Natural killer cell (primary cell): ENCODE data around the gene ZSWIM4. TPM values are rescaled to one million over a fixed set of nuclear protein-coding genes. Genes with fewer than 3 reads are reported as not detected.

Experiments
- ATAC-seq, 3 donors: fragments of 150-1000 bp in 2 of 3; fragments of 200-7000 bp in 1 of 3; cut with Tn5 transposase; 1 replicate in 1 of 3; 2 replicates in 2 of 3; pipeline ENCODE4 v1.10.0; 2021; ENCODE audit warnings: mild to moderate bottlenecking in 2 of 3, moderate library complexity in 2 of 3
- DNase-seq, 2 donors: peaks; one replicate each; pipeline versions ENCODE4 v3.0.0 to v3.0.0-alpha.2; 2013 to 2021; ENCODE audit warnings: mixed read lengths in 1 of 2
- H3K27ac ChIP-seq: one replicate; pipeline ENCODE4 v1.5.1; 2013; ENCODE audit warnings: mild to moderate bottlenecking, low read length
- H3K27me3 ChIP-seq: one replicate; pipeline ENCODE4 v1.6.1; 2013; ENCODE audit warnings: low read length; ENCODE audit not compliant: control insufficient read depth, insufficient read depth
- H3K36me3 ChIP-seq: one replicate; pipeline ENCODE4 v1.6.1; 2013; ENCODE audit warnings: low read length; ENCODE audit not compliant: control insufficient read depth, insufficient read depth
- H3K4me1 ChIP-seq: one replicate; pipeline ENCODE4 v1.6.1; 2013; ENCODE audit warnings: low read length; ENCODE audit not compliant: control insufficient read depth, insufficient read depth
- H3K4me3 ChIP-seq: one replicate; pipeline ENCODE4 v1.5.1; 2013; ENCODE audit warnings: low read length
- H3K9me3 ChIP-seq: one replicate; pipeline ENCODE4 v1.6.1; 2013; ENCODE audit warnings: low read length; ENCODE audit not compliant: control insufficient read depth, insufficient read depth
- H3K27ac Mint-ChIP-seq, 2 donors: one replicate each; pipeline ENCODE4 v1.8.0; 2022; ENCODE audit warnings: mild to moderate bottlenecking in 2 of 2, mixed read lengths in 2 of 2, moderate library complexity in 1 of 2
- H3K27me3 Mint-ChIP-seq, 2 donors: one replicate each; pipeline ENCODE4 v1.8.0; 2022; ENCODE audit warnings: low read depth in 2 of 2, mixed read lengths in 2 of 2
- H3K36me3 Mint-ChIP-seq: one replicate; pipeline ENCODE4 v1.8.0; 2022; ENCODE audit warnings: mixed read lengths
- H3K4me1 Mint-ChIP-seq, 2 donors: one replicate each; pipeline ENCODE4 v1.8.0; 2022; ENCODE audit warnings: mixed read lengths in 2 of 2
- H3K4me3 Mint-ChIP-seq: one replicate; pipeline ENCODE4 v1.8.0; 2022; ENCODE audit warnings: mild to moderate bottlenecking, moderate library complexity, mixed read lengths
- H3K9me3 Mint-ChIP-seq, 2 donors: one replicate each; pipeline ENCODE4 v1.8.0; 2022; ENCODE audit warnings: mixed read lengths in 2 of 2
- CTCF ChIP-seq: fragments of 200-600 bp; IDR thresholded peaks from one replicate; pipeline ENCODE4 v1.8.0; 2022; ENCODE audit warnings: antibody characterized with exemption
- WGBS: methylation state at CpG from one replicate; pipeline ENCODE4 v1.1.7; 2013; ENCODE audit warnings: missing lambda C conversion rate; ENCODE audit not compliant: insufficient coverage; 5-methylcytosine and 5-hydroxymethylcytosine counted together
- intact Hi-C: fragments of 100-400 bp; cut with micrococcal nuclease; formaldehyde crosslinking; loops from one replicate; pipeline ENCODE4 v1.14.2; 2022
- total RNA-seq, 4 donors: library from RNA; stranded (reverse); fragments of 120-200 nt in 1 of 4; gene quantifications; one replicate each; pipeline versions ENCODE4 v1.2.3 to v1.2.4, GENCODE V29; 2013 to 2022

Gene ZSWIM4
- total RNA-seq, 3 donors from 2014 or later (not counting 1 experiment from before 2014, with no cell fraction given) = 5.8 to 5.9 (median 5.9) TPM

GRCh38 chr19:13839938-13840304 is 44.7 kb downstream of the ZSWIM4 start:
- intact Hi-C loops = loop anchor here (1.0 to 2.0 kb wide), 2 partner anchors 7 to 23 kb away; no protein-coding TSS in a partner anchor
- TF ChIP-seq CTCF = no peak
- Mint-ChIP-seq H3K4me3 (peak overlapping the region; percentile 93), H3K27me3 (no peaks in the 10 kb centered on the region), H3K9me3 (no peaks in the 10 kb centered on the region), H3K4me1 (peaks cover 48 to 75% of the 10 kb centered on the region in 2 donors), H3K36me3 (no peaks in the 10 kb centered on the region), H3K27ac (peak overlapping the region; percentile 99 to 100)
- Histone ChIP-seq H3K27me3 (no peaks in the 10 kb centered on the region), H3K36me3 (peaks cover 6% of the 10 kb centered on the region), H3K4me3 (peak overlapping the region; percentile 69), H3K9me3 (no peaks in the 10 kb centered on the region), H3K4me1 (peaks cover 89% of the 10 kb centered on the region), H3K27ac (peak overlapping the region; percentile 94)
- no peak for DNase-seq
- 1% methylated on average over 6 of the region's 6 CpGs for WGBS
- ATAC-seq = peak in 1 of 3 donors; percentile 11

- 20% methylated on average over 19 of the region's 23 CpGs for WGBS
- Histone ChIP-seq H3K27ac (peak overlapping the region; percentile 94), H3K36me3 (peaks cover 6% of the 10 kb centered on the region), H3K27me3 (no peaks in the 10 kb centered on the region), H3K4me3 (peak overlapping the region; percentile 69), H3K9me3 (no peaks in the 10 kb centered on the region), H3K4me1 (peaks cover 90% of the 10 kb centered on the region)
- Mint-ChIP-seq H3K27ac (peak overlapping the region; percentile 99 to 100), H3K4me1 (peaks cover 53 to 80% of the 10 kb centered on the region in 2 donors), H3K9me3 (no peaks in the 10 kb centered on the region), H3K27me3 (no peaks in the 10 kb centered on the region), H3K4me3 (peak overlapping the region; percentile 93), H3K36me3 (no peaks in the 10 kb centered on the region)
- ATAC-seq = peak in 2 of 3 donors; percentile 12 to 14
- DNase-seq = peak; percentile 74
- intact Hi-C loops = no loop called here
- TF ChIP-seq CTCF = no peak
Observed at GRCh38 chr19:13840305-13841085, 45.3 kb downstream of the ZSWIM4 start.

GRCh38 chr19:13841086-13841961 is 46.1 kb downstream of the ZSWIM4 start:
- H3K27me3 Mint-ChIP-seq = no peaks in the 10 kb centered on the region
- H3K9me3 Mint-ChIP-seq = no peaks in the 10 kb centered on the region
- Histone ChIP-seq H3K4me1 (peaks cover 89% of the 10 kb centered on the region), H3K27ac (peak overlapping the region; percentile 94), H3K4me3 (peak overlapping the region; percentile 69), H3K27me3 (no peaks in the 10 kb centered on the region), H3K36me3 (peaks cover 3% of the 10 kb centered on the region), H3K9me3 (no peaks in the 10 kb centered on the region)
- H3K4me1 Mint-ChIP-seq = peaks cover 62 to 80% of the 10 kb centered on the region in 2 donors
- ATAC-seq (no peak), DNase-seq (peak; percentile 62 to 64)
- no peak for TF ChIP-seq CTCF
- H3K36me3 Mint-ChIP-seq = no peaks in the 10 kb centered on the region
- 43% methylated on average over 26 of the region's 26 CpGs for WGBS
- peak overlapping the region; percentile 93 for H3K4me3 Mint-ChIP-seq
- intact Hi-C loops = no loop called here
- H3K27ac Mint-ChIP-seq = peak overlapping the region; percentile 99 to 100
